ENCODE results near the gene LDHA. TPM values are rescaled to one million over a fixed set of nuclear protein-coding genes. Genes with fewer than 3 reads are reported as not detected.

The LDHA gene
- total RNA-seq, 1 experiment from 2014 or later, result 715 TPM

DNA sequence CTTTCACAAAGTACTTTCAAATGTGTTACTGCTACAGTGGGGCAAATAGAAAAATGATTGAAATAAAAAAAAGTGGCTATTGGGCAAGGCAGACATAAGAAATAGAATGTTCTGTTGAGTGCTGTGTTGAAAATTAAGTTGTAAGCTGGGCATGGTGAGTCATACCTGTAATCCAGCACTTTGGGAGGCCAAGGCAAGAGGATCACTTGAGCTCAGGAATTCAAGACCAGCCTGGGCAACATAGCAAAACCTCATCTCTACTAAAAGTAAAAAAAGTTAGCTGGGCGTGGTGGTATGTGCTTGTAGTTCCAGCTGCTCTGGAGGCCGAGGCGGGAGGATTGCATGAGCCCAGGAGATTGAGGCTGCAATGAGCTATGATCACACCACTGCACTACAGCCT is 26.9 kb upstream of the LDHA start:
- TF ChIP-seq EZH2 (IDR thresholded peaks at IDR 0.05; ENCODE audit: borderline replicate concordance, low read depth, low read length, poor library complexity, severe bottlenecking), result no peak
- Histone ChIP-seq H3K4me1 (ENCODE audit: insufficient read depth, low read length, poor library complexity, severe bottlenecking) (peaks cover 21% of the 10 kb centered on the region), H3K27me3 (replicated peaks; ENCODE audit: insufficient read depth, low read depth, low read length, poor library complexity) (no peaks in the 10 kb centered on the region), H3K27ac (ENCODE audit: low read depth, low read length, poor library complexity, severe bottlenecking) (peak overlapping the region; percentile 73), H3K4me3 (ENCODE audit: low read depth, low read length, poor library complexity, severe bottlenecking) (no peak overlapping the region), H3K9me3 (ENCODE audit: low read depth, low read length, poor library complexity, severe bottlenecking) (no peaks in the 10 kb centered on the region), H3K36me3 (ENCODE audit: insufficient read depth, low read length, poor library complexity, severe bottlenecking) (peaks cover 9% of the 10 kb centered on the region)
- POLR2A ChIA-PET (ENCODE audit: low non-redundant PET), result no interaction called here
- no peak for DNase-seq (ENCODE audit: low spot score)
- CTCF ChIA-PET, result no interaction called here
- intact Hi-C loops (cut with micrococcal nuclease; ENCODE audit: unreplicated experiment), result no loop called here
- BruUV-seq (replicated peaks), result no TSS peak

DNA sequence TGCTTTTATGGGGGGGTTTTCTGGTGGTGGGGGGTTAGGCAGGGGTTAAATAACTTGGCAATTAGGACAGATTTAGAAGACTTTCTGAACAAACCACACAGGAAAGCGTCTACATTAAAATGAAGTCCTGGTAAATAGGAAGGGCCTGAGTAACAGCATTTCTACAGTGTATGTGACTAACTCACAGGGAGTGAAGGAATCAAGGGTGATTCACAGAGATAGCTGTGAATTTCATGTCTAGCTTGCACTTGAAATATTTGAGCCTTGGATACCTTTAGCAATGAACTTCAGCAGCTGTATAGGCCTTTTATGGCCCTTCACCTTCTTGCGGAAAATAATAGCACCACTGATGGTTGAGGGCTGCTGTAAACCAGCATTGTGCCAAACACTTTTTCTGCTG is 26.1 kb upstream of the LDHA start:
- Histone ChIP-seq H3K27me3 (replicated peaks; ENCODE audit: insufficient read depth, low read depth, low read length, poor library complexity) (no peaks in the 10 kb centered on the region), H3K9me3 (ENCODE audit: low read depth, low read length, poor library complexity, severe bottlenecking) (no peaks in the 10 kb centered on the region), H3K36me3 (ENCODE audit: insufficient read depth, low read length, poor library complexity, severe bottlenecking) (peaks cover 9% of the 10 kb centered on the region), H3K4me1 (ENCODE audit: insufficient read depth, low read length, poor library complexity, severe bottlenecking) (peaks cover 21% of the 10 kb centered on the region), H3K27ac (ENCODE audit: low read depth, low read length, poor library complexity, severe bottlenecking) (no peak overlapping the region), H3K4me3 (ENCODE audit: low read depth, low read length, poor library complexity, severe bottlenecking) (no peak overlapping the region)
- TF ChIP-seq, protein P1, sequence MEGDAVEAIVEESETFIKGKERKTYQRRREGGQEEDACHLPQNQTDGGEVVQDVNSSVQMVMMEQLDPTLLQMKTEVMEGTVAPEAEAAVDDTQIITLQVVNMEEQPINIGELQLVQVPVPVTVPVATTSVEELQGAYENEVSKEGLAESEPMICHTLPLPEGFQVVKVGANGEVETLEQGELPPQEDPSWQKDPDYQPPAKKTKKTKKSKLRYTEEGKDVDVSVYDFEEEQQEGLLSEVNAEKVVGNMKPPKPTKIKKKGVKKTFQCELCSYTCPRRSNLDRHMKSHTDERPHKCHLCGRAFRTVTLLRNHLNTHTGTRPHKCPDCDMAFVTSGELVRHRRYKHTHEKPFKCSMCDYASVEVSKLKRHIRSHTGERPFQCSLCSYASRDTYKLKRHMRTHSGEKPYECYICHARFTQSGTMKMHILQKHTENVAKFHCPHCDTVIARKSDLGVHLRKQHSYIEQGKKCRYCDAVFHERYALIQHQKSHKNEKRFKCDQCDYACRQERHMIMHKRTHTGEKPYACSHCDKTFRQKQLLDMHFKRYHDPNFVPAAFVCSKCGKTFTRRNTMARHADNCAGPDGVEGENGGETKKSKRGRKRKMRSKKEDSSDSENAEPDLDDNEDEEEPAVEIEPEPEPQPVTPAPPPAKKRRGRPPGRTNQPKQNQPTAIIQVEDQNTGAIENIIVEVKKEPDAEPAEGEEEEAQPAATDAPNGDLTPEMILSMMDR (conservative IDR thresholded peaks at IDR 0.05; ENCODE audit: low read depth, low read length), result no peak
- TF ChIP-seq EZH2 (IDR thresholded peaks at IDR 0.05; ENCODE audit: borderline replicate concordance, low read depth, low read length, poor library complexity, severe bottlenecking), result no peak
- intact Hi-C loops (cut with micrococcal nuclease; ENCODE audit: unreplicated experiment), result no loop called here
- ChIA-PET POLR2A (ENCODE audit: low non-redundant PET) (no interaction called here), CTCF (interaction anchor here (0.6 kb wide), 1 partner anchor 164 kb away, joined by 4 read pairs; no protein-coding TSS in a partner anchor)
- no peak for DNase-seq (ENCODE audit: low spot score)
- BruUV-seq (replicated peaks), result no TSS peak

DNA sequence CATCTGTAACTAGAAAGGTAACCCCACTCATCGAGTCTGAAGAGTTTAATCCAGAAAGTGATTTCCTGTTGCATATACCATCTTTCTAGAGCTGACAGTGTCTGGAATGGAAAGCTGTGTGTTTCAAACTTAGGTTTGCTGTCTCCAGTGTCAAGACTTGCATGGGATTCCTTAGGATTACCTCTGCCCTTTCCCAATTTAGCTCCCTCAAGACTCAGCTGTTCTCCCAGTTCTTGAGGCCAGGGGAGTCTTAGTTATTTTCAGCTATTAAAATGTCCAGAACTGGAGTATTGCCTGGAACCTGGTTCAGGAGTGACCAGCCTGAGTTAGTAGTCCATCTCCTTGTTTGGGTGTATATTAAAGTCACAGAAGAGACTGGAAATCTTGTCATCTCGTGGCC is 25.0 kb upstream of the LDHA start:
- DNase-seq (ENCODE audit: low spot score), result no peak
- BruUV-seq (replicated peaks), result no TSS peak
- TF ChIP-seq, protein P1 (conservative IDR thresholded peaks at IDR 0.05; ENCODE audit: low read depth, low read length), result no peak
- no peak for TF ChIP-seq EZH2 (IDR thresholded peaks at IDR 0.05; ENCODE audit: borderline replicate concordance, low read depth, low read length, poor library complexity, severe bottlenecking)
- no peaks in the 10 kb centered on the region for H3K9me3 ChIP-seq (ENCODE audit: low read depth, low read length, poor library complexity, severe bottlenecking)
- ChIA-PET POLR2A (ENCODE audit: low non-redundant PET) (no interaction called here), CTCF (no interaction called here)
- H3K27ac ChIP-seq (ENCODE audit: low read depth, low read length, poor library complexity, severe bottlenecking), result no peak overlapping the region
- intact Hi-C loops (cut with micrococcal nuclease; ENCODE audit: unreplicated experiment), result no loop called here
- peaks cover 21% of the 10 kb centered on the region for H3K4me1 ChIP-seq (ENCODE audit: insufficient read depth, low read length, poor library complexity, severe bottlenecking)
- H3K36me3 ChIP-seq (ENCODE audit: insufficient read depth, low read length, poor library complexity, severe bottlenecking), result peaks cover 3% of the 10 kb centered on the region
- H3K4me3 ChIP-seq (ENCODE audit: low read depth, low read length, poor library complexity, severe bottlenecking), result no peak overlapping the region
- no peaks in the 10 kb centered on the region for H3K27me3 ChIP-seq (replicated peaks; ENCODE audit: insufficient read depth, low read depth, low read length, poor library complexity)

DNA sequence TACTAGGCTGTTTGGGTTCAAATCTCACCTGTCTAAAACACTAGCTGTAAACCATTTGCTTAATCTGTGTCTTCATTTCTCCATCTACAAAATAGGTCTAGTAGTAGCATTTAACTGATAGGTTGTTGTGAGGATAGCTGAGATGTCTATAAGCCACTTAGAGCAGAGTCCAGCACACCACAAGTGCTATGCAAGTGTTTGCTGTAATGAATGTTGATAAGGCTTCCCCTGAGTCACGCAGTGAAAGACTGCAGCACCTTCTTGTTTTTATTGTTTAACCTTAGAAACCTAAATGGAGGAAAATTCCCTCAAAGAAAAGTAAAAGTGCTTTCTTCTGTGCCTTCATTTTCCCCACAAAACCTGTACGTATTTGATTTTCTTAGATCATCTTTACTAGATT is 23.1 kb upstream of the LDHA start:
- intact Hi-C loops (cut with micrococcal nuclease; ENCODE audit: unreplicated experiment), result no loop called here
- peaks cover 9% of the 10 kb centered on the region for H3K4me1 ChIP-seq (ENCODE audit: insufficient read depth, low read length, poor library complexity, severe bottlenecking)
- H3K36me3 ChIP-seq (ENCODE audit: insufficient read depth, low read length, poor library complexity, severe bottlenecking), result no peaks in the 10 kb centered on the region
- POLR2A ChIA-PET (ENCODE audit: low non-redundant PET), result no interaction called here
- DNase-seq (ENCODE audit: low spot score), result no peak
- CTCF ChIA-PET, result no interaction called here
- no peak overlapping the region for H3K27ac ChIP-seq (ENCODE audit: low read depth, low read length, poor library complexity, severe bottlenecking)
- TF ChIP-seq EZH2 (IDR thresholded peaks at IDR 0.05; ENCODE audit: borderline replicate concordance, low read depth, low read length, poor library complexity, severe bottlenecking), result no peak
- TF ChIP-seq, protein P1 (conservative IDR thresholded peaks at IDR 0.05; ENCODE audit: low read depth, low read length), result no peak
- no peaks in the 10 kb centered on the region for H3K9me3 ChIP-seq (ENCODE audit: low read depth, low read length, poor library complexity, severe bottlenecking)
- H3K4me3 ChIP-seq (ENCODE audit: low read depth, low read length, poor library complexity, severe bottlenecking), result no peak overlapping the region
- H3K27me3 ChIP-seq (replicated peaks; ENCODE audit: insufficient read depth, low read depth, low read length, poor library complexity), result no peaks in the 10 kb centered on the region
- no TSS peak for BruUV-seq (replicated peaks)
